ENCODE results near the gene DNAJC30. TPM values are rescaled to one million over a fixed set of nuclear protein-coding genes. Genes with fewer than 3 reads are reported as not detected.
A peak's percentile ranks its signal among the peaks of the same experiment; 100 is the strongest.
"Not testable (repeated sequence)": the region's sequence is repeated elsewhere in the genome, so short reads cannot be mapped to it uniquely, and the experiment has no call there.

Gene DNAJC30
- total RNA-seq, 6 experiments from 2014 or later: 5.4 to 8.8 (median 7.0) TPM

- no peaks in the 10 kb centered on the region for H3K9me3 ChIP-seq
- H3K4me1 ChIP-seq: no peaks in the 10 kb centered on the region
- no peaks in the 10 kb centered on the region for H3K27me3 ChIP-seq
- intact Hi-C loops (cut with DNase I): loop anchor here in 1 of 2 donors (5.0 kb wide), 1 partner anchor 48 kb away; no protein-coding TSS in a partner anchor
- H3K4me3 ChIP-seq: no peak overlapping the region
- ATAC-seq (no peak), DNase-seq (no peak)
- H3K36me3 ChIP-seq: no peaks in the 10 kb centered on the region
- WGBS (ENCODE audit: insufficient coverage, low coverage, low lambda C conversion rate, missing lambda C conversion rate): 60% methylated on average over 6 of the region's 8 CpGs
- no peak overlapping the region for H3K27ac ChIP-seq
- TF ChIP-seq CTCF (IDR thresholded peaks at IDR 0.05) (no peak), POLR2A (IDR thresholded peaks at IDR 0.05) (no peak)
These were observed 23.3 kb downstream of the DNAJC30 start for GRCh38 chr7:73659983-73660382.

DNA sequence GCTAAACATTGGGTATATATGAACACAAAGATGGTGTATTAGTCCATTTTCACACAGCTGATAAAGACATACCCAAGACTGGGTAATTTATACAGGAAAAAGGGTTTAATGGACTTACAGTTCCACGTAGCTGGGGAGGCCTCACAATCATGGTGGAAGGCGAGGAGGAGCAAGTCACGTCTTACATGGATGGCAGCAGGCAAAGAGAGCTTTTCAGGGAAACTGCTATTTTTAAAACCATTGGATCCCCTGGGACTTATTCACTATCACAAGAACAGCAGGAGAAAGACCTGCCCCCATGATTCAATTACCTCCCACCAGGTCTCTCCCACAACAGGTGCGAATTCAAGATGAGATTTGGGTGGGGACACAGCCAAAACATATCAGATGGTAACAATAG, 27.9 kb downstream of the DNAJC30 start:
- DNase-seq; H3K9me3 ChIP-seq; H3K4me3 ChIP-seq; intact Hi-C loops (cut with DNase I); H3K27me3 ChIP-seq; H3K36me3 ChIP-seq; H3K4me1 ChIP-seq; H3K27ac ChIP-seq; ATAC-seq: not testable (repeated sequence)
- 73% methylated on average over 2 of the region's 4 CpGs for WGBS (ENCODE audit: insufficient coverage, low coverage, low lambda C conversion rate, missing lambda C conversion rate)

DNA sequence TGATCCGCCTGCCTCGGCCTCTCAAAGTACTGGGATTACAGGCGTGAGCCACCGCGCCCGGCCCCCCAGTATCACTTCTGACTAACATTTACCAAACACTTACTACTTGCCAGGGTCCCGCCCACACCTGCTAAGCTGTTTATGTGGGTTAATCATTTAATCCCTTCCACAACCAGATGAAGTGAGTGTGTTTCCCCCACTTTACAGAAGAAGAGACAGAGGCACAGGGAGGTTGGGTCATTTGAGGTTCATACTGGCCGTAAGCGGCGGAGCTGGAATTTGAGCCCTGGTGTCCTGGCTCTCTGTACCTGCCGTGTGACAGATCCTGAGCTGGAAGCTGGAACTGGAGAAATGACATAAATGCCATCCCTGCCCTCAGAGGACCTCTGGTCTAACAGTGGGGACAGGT, 30.7 kb downstream of the DNAJC30 start:
- DNase-seq (peak in 2 of 3 donors; percentile 72 to 85), ATAC-seq (peak; percentile 50 to 84 (median 72))
- intact Hi-C loops (cut with DNase I): no loop called here
- TF ChIP-seq POLR2A (IDR thresholded peaks at IDR 0.05) (no peak), CTCF (IDR thresholded peaks at IDR 0.05) (no peak)
- 35% methylated on average over 11 of the region's 11 CpGs for WGBS (ENCODE audit: insufficient coverage, low coverage, low lambda C conversion rate, missing lambda C conversion rate)
- no peaks in the 10 kb centered on the region for H3K27me3 ChIP-seq
- peak overlapping the region in 2 of 3 donors; percentile 11 to 27 for H3K27ac ChIP-seq
- no peak overlapping the region for H3K4me3 ChIP-seq
- no peaks in the 10 kb centered on the region for H3K36me3 ChIP-seq
- no peaks in the 10 kb centered on the region for H3K9me3 ChIP-seq
- peaks cover 0 to 2% (median 0%) of the 10 kb centered on the region in 4 donors for H3K4me1 ChIP-seq

- no peaks in the 10 kb centered on the region for H3K36me3 ChIP-seq
- WGBS (ENCODE audit: insufficient coverage, low coverage, low lambda C conversion rate, missing lambda C conversion rate): no CpG with 5 or more reads among the region's 5 CpGs
- ATAC-seq (no peak), DNase-seq (no peak)
- H3K9me3 ChIP-seq: no peaks in the 10 kb centered on the region
- H3K4me1 ChIP-seq: peaks cover 0 to 9% (median 2%) of the 10 kb centered on the region in 4 donors
- intact Hi-C loops (cut with DNase I): no loop called here
- TF ChIP-seq POLR2A (IDR thresholded peaks at IDR 0.05) (no peak), CTCF (IDR thresholded peaks at IDR 0.05) (no peak)
- no peak overlapping the region for H3K27ac ChIP-seq
- H3K4me3 ChIP-seq: no peak overlapping the region
- no peaks in the 10 kb centered on the region for H3K27me3 ChIP-seq
These were observed 32.7 kb downstream of the DNAJC30 start for GRCh38 chr7:73650524-73650923.

DNA sequence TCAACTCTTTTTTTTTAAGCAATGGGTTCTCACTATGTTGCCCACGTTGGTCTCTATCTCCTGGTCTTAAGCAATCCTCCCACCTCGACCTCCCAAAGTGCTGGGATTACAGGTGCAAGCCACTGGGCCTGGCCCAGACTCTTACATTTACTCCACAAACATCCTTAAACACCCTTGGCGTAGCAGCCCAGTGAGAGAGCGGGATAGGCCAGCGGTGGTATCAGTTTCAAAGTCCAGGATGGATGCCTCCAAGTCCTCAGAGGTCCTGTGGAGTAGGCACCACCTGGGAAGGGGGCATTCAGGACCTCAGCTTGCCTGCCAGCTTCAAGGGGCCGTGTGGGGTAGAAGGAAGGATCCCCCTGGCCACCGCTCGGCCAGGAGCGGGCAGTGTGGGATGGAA, 33.7 kb downstream of the DNAJC30 start:
- H3K27me3 ChIP-seq: no peaks in the 10 kb centered on the region
- WGBS (ENCODE audit: insufficient coverage, low coverage, low lambda C conversion rate, missing lambda C conversion rate): 23% methylated on average over 6 of the region's 9 CpGs

More for the DNA sequence above, 33.7 kb downstream of the DNAJC30 start:
- H3K4me1 ChIP-seq: peaks cover 0 to 9% (median 3%) of the 10 kb centered on the region in 4 donors
- DNase-seq (no peak), ATAC-seq (no peak)
- H3K27ac ChIP-seq: no peak overlapping the region
- intact Hi-C loops (cut with DNase I): no loop called here
- H3K36me3 ChIP-seq: no peaks in the 10 kb centered on the region
- no peak overlapping the region for H3K4me3 ChIP-seq
- no peaks in the 10 kb centered on the region for H3K9me3 ChIP-seq
- no peak for TF ChIP-seq POLR2A (IDR thresholded peaks at IDR 0.05)
- no peak for TF ChIP-seq CTCF (IDR thresholded peaks at IDR 0.05)
